OCI-LY7 (cell line): ENCODE data around the gene PRDM13. TPM values are rescaled to one million over a fixed set of nuclear protein-coding genes. Genes with fewer than 3 reads are reported as not detected.
A peak's percentile ranks its signal among the peaks of the same experiment; 100 is the strongest.

Experiments
- BruUV-seq: library from RNA; stranded (reverse); fragments of 400-500 nt; replicated peaks from 2 replicates; lab custom pipeline; 2021; lab: Mats Ljungman, UMichigan
- CTCF ChIA-PET: fragments of 300-600 bp; sonication (Branson Sonifier 250); formaldehyde crosslinking; loops from one replicate; lab custom pipeline; 2022; ENCODE audit warnings: antibody characterized with exemption; ENCODE audit not compliant: unreplicated experiment; lab: Charles Lee
- POLR2A ChIA-PET: fragments of 300-600 bp; sonication (Branson Sonifier 250); formaldehyde crosslinking; loops from one replicate; lab custom pipeline; 2022; ENCODE audit warnings: antibody characterized with exemption; lab: Charles Lee
- DNase-seq: peaks from one replicate; pipeline ENCODE4 v3.0.0-alpha.2; 2015; ENCODE audit warnings: low spot score
- H2AFZ ChIP-seq: fragments of 200-600 bp; sonication (generic), shearing (Covaris generic); 2 replicates; pipeline ENCODE4 v1.6.1; 2014; ENCODE audit warnings: mild to moderate bottlenecking, antibody characterized with exemption, low read length, moderate library complexity
- H3K27ac ChIP-seq: fragments of 200-600 bp; sonication (generic); 2 replicates; pipeline ENCODE4 v1.5.1; 2014; ENCODE audit warnings: mixed run types, low read depth, mild to moderate bottlenecking, moderate library complexity, low read length, inconsistent platforms; ENCODE audit not compliant: poor library complexity, severe bottlenecking
- H3K36me3 ChIP-seq: fragments of 200-600 bp; sonication (generic); 2 replicates; pipeline ENCODE4 v1.6.1; 2014; ENCODE audit warnings: mild to moderate bottlenecking, antibody characterized with exemption, low read length, moderate library complexity, mixed read lengths; ENCODE audit not compliant: insufficient read depth
- H3K4me1 ChIP-seq: fragments of 200-600 bp; sonication (generic); 2 replicates; pipeline ENCODE4 v1.5.1; 2014; ENCODE audit warnings: mild to moderate bottlenecking, low read length; ENCODE audit not compliant: insufficient read depth, poor library complexity, severe bottlenecking
- H3K4me2 ChIP-seq: fragments of 200-600 bp; sonication (generic); 2 replicates; pipeline ENCODE4 v1.6.1; 2014; ENCODE audit warnings: mild to moderate bottlenecking, low read length
- H3K4me3 ChIP-seq: fragments of 200-600 bp; sonication (generic); 2 replicates; pipeline ENCODE4 v1.5.1; 2014; ENCODE audit warnings: mild to moderate bottlenecking, low read depth, low read length; ENCODE audit not compliant: poor library complexity, severe bottlenecking
- H3K79me2 ChIP-seq: fragments of 200-600 bp; sonication (generic); 2 replicates; pipeline ENCODE4 v1.6.1; 2016; ENCODE audit warnings: low read depth, mild to moderate bottlenecking, low read length, moderate library complexity, mixed read lengths; ENCODE audit not compliant: insufficient read depth
- H3K9me2 ChIP-seq: fragments of 200-600 bp; sonication (generic); 2 replicates; pipeline ENCODE4 v1.6.1; 2016; ENCODE audit warnings: mild to moderate bottlenecking, low read length, mixed read lengths; ENCODE audit not compliant: insufficient read depth
- H3K9me3 ChIP-seq: fragments of 200-600 bp; sonication (generic); 2 replicates; pipeline ENCODE4 v1.6.1; 2014; ENCODE audit warnings: mild to moderate bottlenecking, mixed run types, low read length, mixed read lengths
- H4K20me1 ChIP-seq: fragments of 200-600 bp; sonication (generic); 2 replicates; pipeline ENCODE4 v1.6.1; 2014; ENCODE audit warnings: mild to moderate bottlenecking, antibody characterized with exemption, low read length, moderate library complexity, mixed read lengths; ENCODE audit not compliant: insufficient read depth
- CTCF ChIP-seq: fragments of 200-600 bp; sonication (generic); conservative IDR thresholded peaks from 2 replicates; pipeline ENCODE4 v1.5.1; 2014; ENCODE audit warnings: mild to moderate bottlenecking, antibody characterized with exemption, low read length, moderate library complexity, mixed read lengths
- EZH2phosphoT487 ChIP-seq: fragments of 200-600 bp; sonication (generic); IDR thresholded peaks from 2 replicates; pipeline ENCODE4 v1.6.1; 2018; ENCODE audit warnings: low read depth, borderline replicate concordance, mild to moderate bottlenecking, mixed run types, antibody characterized with exemption, low read length, moderate library complexity, mixed read lengths
- intact Hi-C: fragments of 100-400 bp; cut with micrococcal nuclease; formaldehyde crosslinking; loops from one replicate; pipeline ENCODE4 v1.10.0; 2022; ENCODE audit not compliant: unreplicated experiment
- total RNA-seq, 2 experiments: library from RNA; depleted of rRNA in 1 of 2; stranded (reverse); fragments of >200 nt in 1 of 2; shearing (Covaris generic) in 1 of 2; gene quantifications; 2 replicates each; pipeline ENCODE4 v1.2.3, GENCODE V29; 2014 to 2022

The PRDM13 gene
- total RNA-seq, 2 experiments from 2014 or later = 0.16 TPM; not detected in 1

- no peaks in the 10 kb centered on the region for H3K4me1 ChIP-seq
- H3K27ac ChIP-seq = no peak overlapping the region
- H3K9me2 ChIP-seq = no peaks in the 10 kb centered on the region
- CTCF ChIA-PET = no interaction called here
- no peaks in the 10 kb centered on the region for H3K36me3 ChIP-seq
- intact Hi-C loops = no loop called here
- POLR2A ChIA-PET = no interaction called here
- TF ChIP-seq CTCF (peak; percentile 33; the same call in 1 of the 2 replicates), EZH2phosphoT487 (no peak)
- no TSS peak for BruUV-seq
- H4K20me1 ChIP-seq = no peaks in the 10 kb centered on the region
- no peaks in the 10 kb centered on the region for H3K9me3 ChIP-seq
- peak overlapping the region; percentile 60 for H3K4me3 ChIP-seq
- peak; percentile 16 for DNase-seq
- H2AFZ ChIP-seq = peak overlapping the region; percentile 77; the same call in 1 of the 2 replicates
- H3K79me2 ChIP-seq = no peaks in the 10 kb centered on the region
- H3K4me2 ChIP-seq = peak overlapping the region; percentile 57
Measured at GRCh38 chr6:99613705-99614429, 7.2 kb downstream of the PRDM13 start.

- 0 out of 2 replicates have a peak, but pooled peaks have one; percentile 48 for TF ChIP-seq EZH2phosphoT487
- TF ChIP-seq CTCF = no peak
- Histone ChIP-seq H2AFZ (peak overlapping the region; percentile 77; the same call in 1 of the 2 replicates), H3K79me2 (no peaks in the 10 kb centered on the region), H3K4me1 (no peaks in the 10 kb centered on the region), H3K4me2 (peak overlapping the region; percentile 57; the same call in 1 of the 2 replicates), H3K27ac (no peak overlapping the region), H3K36me3 (no peaks in the 10 kb centered on the region), H4K20me1 (no peaks in the 10 kb centered on the region), H3K9me2 (no peaks in the 10 kb centered on the region), H3K9me3 (no peaks in the 10 kb centered on the region), H3K4me3 (peak overlapping the region; percentile 60)
- no peak for DNase-seq
- POLR2A ChIA-PET = interaction anchor here (0.7 kb wide), 1 partner anchor 310 kb away, joined by 3 read pairs; no protein-coding TSS in a partner anchor
- no TSS peak for BruUV-seq
- CTCF ChIA-PET = no interaction called here
- intact Hi-C loops = loop anchor here (5.0 kb wide), 1 partner anchor 147 kb away; no protein-coding TSS in a partner anchor
Measured at GRCh38 chr6:99614430-99615186, 8.0 kb downstream of the PRDM13 start.
